ENCODE data around the gene SVOP.

Gene SVOP

GRCh38 chr12:108975024-108975593 lies 45.8 kb downstream of the SVOP start:
- WGBS (ENCODE audit: extremely low coverage, insufficient coverage, insufficient read length) = no CpG with 5 or more reads among the region's 2 CpGs
- Histone ChIP-seq H3K4me1 (ENCODE audit: control insufficient read depth in 1 of 2, insufficient read depth in 2 of 2, low read length in 2 of 2) (no peaks in the 10 kb centered on the region), H3K79me1 (ENCODE audit: low read length) (no peaks in the 10 kb centered on the region), H3K4me2 (ENCODE audit: low read length) (no peak overlapping the region), H2BK5ac (ENCODE audit: low read depth, low read length, poor library complexity) (no peak overlapping the region), H4K91ac (ENCODE audit: low read depth, low read length) (no peak overlapping the region), H3K36me3 (ENCODE audit: control insufficient read depth in 1 of 2, insufficient read depth in 2 of 2, low read length in 2 of 2) (no peaks in the 10 kb centered on the region), H3K27ac (ENCODE audit: low read depth, low read length) (no peak overlapping the region), H2AFZ (ENCODE audit: insufficient read depth, low read length, poor library complexity) (no peak overlapping the region), H3K18ac (ENCODE audit: low read length) (no peak overlapping the region), H3K4me3 (ENCODE audit: low read depth, low read length) (no peak overlapping the region), H3K27me3 (ENCODE audit: insufficient read depth, low read length) (no peaks in the 10 kb centered on the region), H4K12ac (ENCODE audit: low read depth, low read length) (no peak overlapping the region), H3K4ac (ENCODE audit: low read depth, low read length) (no peak overlapping the region), H2BK12ac (ENCODE audit: low read length) (no peak overlapping the region), H2BK120ac (ENCODE audit: insufficient read depth, low read length, poor library complexity) (no peak overlapping the region), H3K23ac (ENCODE audit: low read length) (no peak overlapping the region), H4K8ac (ENCODE audit: low read depth, low read length) (no peak overlapping the region), H2AK5ac (ENCODE audit: low read length) (no peak overlapping the region), H3K9ac (ENCODE audit: low read length) (no peak overlapping the region), H3K79me2 (ENCODE audit: control insufficient read depth, insufficient read depth, low read length, poor library complexity) (no peaks in the 10 kb centered on the region), H3K9me3 (ENCODE audit: insufficient read depth, low read depth, low read length) (no peaks in the 10 kb centered on the region), H3K14ac (ENCODE audit: low read length) (no peak overlapping the region)
- DNase-seq = no peak

GRCh38 chr12:108973629-108974152 lies 47.2 kb downstream of the SVOP start:
- no peak overlapping the region for H2BK120ac ChIP-seq (ENCODE audit: insufficient read depth, low read length, poor library complexity)
- no peaks in the 10 kb centered on the region for H3K36me3 ChIP-seq (ENCODE audit: control insufficient read depth in 1 of 2, insufficient read depth in 2 of 2, low read length in 2 of 2)
- H3K79me2 ChIP-seq (ENCODE audit: control insufficient read depth, insufficient read depth, low read length, poor library complexity) = no peaks in the 10 kb centered on the region
- H3K14ac ChIP-seq (ENCODE audit: low read length) = no peak overlapping the region
- H3K23ac ChIP-seq (ENCODE audit: low read length) = no peak overlapping the region
- H3K18ac ChIP-seq (ENCODE audit: low read length) = no peak overlapping the region
- no peaks in the 10 kb centered on the region for H3K4me1 ChIP-seq (ENCODE audit: control insufficient read depth in 1 of 2, insufficient read depth in 2 of 2, low read length in 2 of 2)
- no peaks in the 10 kb centered on the region for H3K9me3 ChIP-seq (ENCODE audit: insufficient read depth, low read depth, low read length)
- no peak overlapping the region for H2BK12ac ChIP-seq (ENCODE audit: low read length)
- H4K8ac ChIP-seq (ENCODE audit: low read depth, low read length) = no peak overlapping the region
- H3K79me1 ChIP-seq (ENCODE audit: low read length) = no peaks in the 10 kb centered on the region
- WGBS (ENCODE audit: extremely low coverage, insufficient coverage, insufficient read length) = no CpG with 5 or more reads among the region's 4 CpGs
- no peak overlapping the region for H2BK5ac ChIP-seq (ENCODE audit: low read depth, low read length, poor library complexity)
- H3K4me2 ChIP-seq (ENCODE audit: low read length) = no peak overlapping the region
- no peak overlapping the region for H2AK5ac ChIP-seq (ENCODE audit: low read length)
- H3K27me3 ChIP-seq (ENCODE audit: insufficient read depth, low read length) = no peaks in the 10 kb centered on the region
- no peak overlapping the region for H4K12ac ChIP-seq (ENCODE audit: low read depth, low read length)
- no peak for DNase-seq
- no peak overlapping the region for H3K4ac ChIP-seq (ENCODE audit: low read depth, low read length)
- H3K9ac ChIP-seq (ENCODE audit: low read length) = no peak overlapping the region
- no peak overlapping the region for H4K91ac ChIP-seq (ENCODE audit: low read depth, low read length)
- H2AFZ ChIP-seq (ENCODE audit: insufficient read depth, low read length, poor library complexity) = no peak overlapping the region
- H3K4me3 ChIP-seq (ENCODE audit: low read depth, low read length) = no peak overlapping the region
- H3K27ac ChIP-seq (ENCODE audit: low read depth, low read length) = no peak overlapping the region

DNA sequence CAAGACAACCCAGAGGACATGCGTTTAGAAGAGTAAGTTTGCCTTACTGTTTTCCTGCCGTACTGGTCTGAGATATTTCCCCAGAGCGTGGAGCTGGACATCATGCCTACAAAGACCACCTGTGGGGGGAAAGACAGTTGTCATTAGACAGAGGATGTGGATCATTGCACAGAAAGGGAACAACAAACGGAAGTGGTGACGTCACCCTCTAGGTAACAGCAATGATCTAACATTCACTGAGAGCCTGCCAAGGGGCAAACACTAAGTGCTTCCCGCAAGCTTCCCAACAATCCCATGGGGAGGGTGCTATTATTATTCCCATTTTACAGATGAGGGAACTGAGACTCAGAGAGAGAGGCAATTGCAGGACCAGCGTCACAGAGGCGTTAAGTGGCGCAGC lies 48.5 kb downstream of the SVOP start:
- no peaks in the 10 kb centered on the region for H3K36me3 ChIP-seq (ENCODE audit: control insufficient read depth in 1 of 2, insufficient read depth in 2 of 2, low read length in 2 of 2)
- H2BK120ac ChIP-seq (ENCODE audit: insufficient read depth, low read length, poor library complexity) = no peak overlapping the region
- no peak overlapping the region for H4K12ac ChIP-seq (ENCODE audit: low read depth, low read length)
- no peak overlapping the region for H2BK5ac ChIP-seq (ENCODE audit: low read depth, low read length, poor library complexity)
- H3K18ac ChIP-seq (ENCODE audit: low read length) = no peak overlapping the region
- no peak overlapping the region for H3K9ac ChIP-seq (ENCODE audit: low read length)
- no peaks in the 10 kb centered on the region for H3K79me1 ChIP-seq (ENCODE audit: low read length)
- H2BK12ac ChIP-seq (ENCODE audit: low read length) = no peak overlapping the region
- no peak overlapping the region for H3K27ac ChIP-seq (ENCODE audit: low read depth, low read length)
- H3K4me1 ChIP-seq (ENCODE audit: control insufficient read depth in 1 of 2, insufficient read depth in 2 of 2, low read length in 2 of 2) = peaks cover 2 to 3% of the 10 kb centered on the region in 2 experiments
- no peak overlapping the region for H2AK5ac ChIP-seq (ENCODE audit: low read length)
- no peak overlapping the region for H3K23ac ChIP-seq (ENCODE audit: low read length)
- H2AFZ ChIP-seq (ENCODE audit: insufficient read depth, low read length, poor library complexity) = no peak overlapping the region
- H3K4me2 ChIP-seq (ENCODE audit: low read length) = no peak overlapping the region
- H4K91ac ChIP-seq (ENCODE audit: low read depth, low read length) = no peak overlapping the region
- DNase-seq = no peak
- no peak overlapping the region for H3K14ac ChIP-seq (ENCODE audit: low read length)
- H3K79me2 ChIP-seq (ENCODE audit: control insufficient read depth, insufficient read depth, low read length, poor library complexity) = no peaks in the 10 kb centered on the region
- H3K4me3 ChIP-seq (ENCODE audit: low read depth, low read length) = no peak overlapping the region
- H3K27me3 ChIP-seq (ENCODE audit: insufficient read depth, low read length) = no peaks in the 10 kb centered on the region
- WGBS (ENCODE audit: extremely low coverage, insufficient coverage, insufficient read length) = no CpG with 5 or more reads among the region's 9 CpGs
- H3K4ac ChIP-seq (ENCODE audit: low read depth, low read length) = no peak overlapping the region
- H4K8ac ChIP-seq (ENCODE audit: low read depth, low read length) = no peak overlapping the region
- no peaks in the 10 kb centered on the region for H3K9me3 ChIP-seq (ENCODE audit: insufficient read depth, low read depth, low read length)

DNA sequence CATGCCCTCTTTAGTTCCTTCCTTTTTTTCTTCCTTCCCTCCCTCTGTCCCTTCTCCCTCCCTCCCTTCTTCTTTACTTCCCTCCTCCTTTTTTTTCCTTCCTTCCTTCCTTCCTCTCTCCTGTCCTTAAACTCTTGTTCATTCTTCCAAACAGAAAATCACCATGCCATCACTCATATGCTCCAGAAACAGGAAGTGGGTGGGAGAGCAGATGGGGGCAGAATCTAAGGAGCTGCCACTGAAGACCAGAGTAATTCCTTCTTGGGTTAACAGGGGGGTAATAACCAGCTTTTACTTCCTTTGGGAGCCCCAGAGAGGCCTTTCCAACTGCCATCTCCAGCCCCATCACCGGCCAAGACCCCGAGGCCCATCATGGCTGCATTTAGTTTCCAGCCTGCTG lies 51.2 kb downstream of the SVOP start:
- no peak for DNase-seq
- Histone ChIP-seq H4K12ac (ENCODE audit: low read depth, low read length) (no peak overlapping the region), H3K4ac (ENCODE audit: low read depth, low read length) (no peak overlapping the region), H3K9ac (ENCODE audit: low read length) (no peak overlapping the region), H4K91ac (ENCODE audit: low read depth, low read length) (no peak overlapping the region), H2AFZ (ENCODE audit: insufficient read depth, low read length, poor library complexity) (no peak overlapping the region), H3K18ac (ENCODE audit: low read length) (no peak overlapping the region), H3K79me2 (ENCODE audit: control insufficient read depth, insufficient read depth, low read length, poor library complexity) (no peaks in the 10 kb centered on the region), H3K36me3 (ENCODE audit: control insufficient read depth in 1 of 2, insufficient read depth in 2 of 2, low read length in 2 of 2) (no peaks in the 10 kb centered on the region), H2BK12ac (ENCODE audit: low read length) (no peak overlapping the region), H3K4me3 (ENCODE audit: low read depth, low read length) (no peak overlapping the region), H3K14ac (ENCODE audit: low read length) (no peak overlapping the region), H4K8ac (ENCODE audit: low read depth, low read length) (no peak overlapping the region), H3K4me2 (ENCODE audit: low read length) (no peak overlapping the region), H3K4me1 (ENCODE audit: control insufficient read depth in 1 of 2, insufficient read depth in 2 of 2, low read length in 2 of 2) (peaks cover 2 to 3% of the 10 kb centered on the region in 2 experiments), H3K27me3 (ENCODE audit: insufficient read depth, low read length) (no peaks in the 10 kb centered on the region), H2BK120ac (ENCODE audit: insufficient read depth, low read length, poor library complexity) (no peak overlapping the region), H3K27ac (ENCODE audit: low read depth, low read length) (no peak overlapping the region), H2AK5ac (ENCODE audit: low read length) (no peak overlapping the region), H3K79me1 (ENCODE audit: low read length) (no peaks in the 10 kb centered on the region), H3K23ac (ENCODE audit: low read length) (no peak overlapping the region), H2BK5ac (ENCODE audit: low read depth, low read length, poor library complexity) (no peak overlapping the region), H3K9me3 (ENCODE audit: insufficient read depth, low read depth, low read length) (no peaks in the 10 kb centered on the region)
- WGBS (ENCODE audit: extremely low coverage, insufficient coverage, insufficient read length) = no CpG with 5 or more reads among the region's 2 CpGs
